SK-N-SH (cell line): ENCODE data around the gene SMS.

Experiments used
- CTCF ChIP-seq: fragments of 200-600 bp; sonication (generic); IDR thresholded peaks from 2 replicates; pipeline ENCODE4 v1.6.1; 2017; ENCODE audit warnings: antibody characterized with exemption, mild to moderate bottlenecking, moderate library complexity
- MXI1 ChIP-seq: IDR thresholded peaks from 2 replicates; pipeline ENCODE4 v1.6.1; 2012; ENCODE audit warnings: mild to moderate bottlenecking, low read depth, low read length, improper control_type of control experiment
- RAD21 ChIP-seq: IDR thresholded peaks from 2 replicates; pipeline ENCODE4 v1.6.1; 2012; ENCODE audit warnings: mild to moderate bottlenecking, low read length
- TEAD4 ChIP-seq: IDR thresholded peaks from 2 replicates; pipeline ENCODE4 v1.4.0; 2012; ENCODE audit warnings: mild to moderate bottlenecking, borderline replicate concordance; ENCODE audit not compliant: insufficient read depth
- TF ChIP-seq, protein P1 (sequence below): IDR thresholded peaks from 2 replicates; pipeline ENCODE4 v1.6.1; 2012; ENCODE audit warnings: mild to moderate bottlenecking, low read depth, low read length, moderate library complexity
- TF ChIP-seq, protein P2 (sequence below): IDR thresholded peaks from 2 replicates; pipeline ENCODE4 v1.4.0; 2012; ENCODE audit warnings: low read depth, borderline replicate concordance

- TF ChIP-seq CTCF (no peak), RAD21 (no peak), MXI1 (no peak), TEAD4 (no peak)
- TF ChIP-seq, protein P1, sequence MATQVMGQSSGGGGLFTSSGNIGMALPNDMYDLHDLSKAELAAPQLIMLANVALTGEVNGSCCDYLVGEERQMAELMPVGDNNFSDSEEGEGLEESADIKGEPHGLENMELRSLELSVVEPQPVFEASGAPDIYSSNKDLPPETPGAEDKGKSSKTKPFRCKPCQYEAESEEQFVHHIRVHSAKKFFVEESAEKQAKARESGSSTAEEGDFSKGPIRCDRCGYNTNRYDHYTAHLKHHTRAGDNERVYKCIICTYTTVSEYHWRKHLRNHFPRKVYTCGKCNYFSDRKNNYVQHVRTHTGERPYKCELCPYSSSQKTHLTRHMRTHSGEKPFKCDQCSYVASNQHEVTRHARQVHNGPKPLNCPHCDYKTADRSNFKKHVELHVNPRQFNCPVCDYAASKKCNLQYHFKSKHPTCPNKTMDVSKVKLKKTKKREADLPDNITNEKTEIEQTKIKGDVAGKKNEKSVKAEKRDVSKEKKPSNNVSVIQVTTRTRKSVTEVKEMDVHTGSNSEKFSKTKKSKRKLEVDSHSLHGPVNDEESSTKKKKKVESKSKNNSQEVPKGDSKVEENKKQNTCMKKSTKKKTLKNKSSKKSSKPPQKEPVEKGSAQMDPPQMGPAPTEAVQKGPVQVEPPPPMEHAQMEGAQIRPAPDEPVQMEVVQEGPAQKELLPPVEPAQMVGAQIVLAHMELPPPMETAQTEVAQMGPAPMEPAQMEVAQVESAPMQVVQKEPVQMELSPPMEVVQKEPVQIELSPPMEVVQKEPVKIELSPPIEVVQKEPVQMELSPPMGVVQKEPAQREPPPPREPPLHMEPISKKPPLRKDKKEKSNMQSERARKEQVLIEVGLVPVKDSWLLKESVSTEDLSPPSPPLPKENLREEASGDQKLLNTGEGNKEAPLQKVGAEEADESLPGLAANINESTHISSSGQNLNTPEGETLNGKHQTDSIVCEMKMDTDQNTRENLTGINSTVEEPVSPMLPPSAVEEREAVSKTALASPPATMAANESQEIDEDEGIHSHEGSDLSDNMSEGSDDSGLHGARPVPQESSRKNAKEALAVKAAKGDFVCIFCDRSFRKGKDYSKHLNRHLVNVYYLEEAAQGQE = no peak
- TF ChIP-seq, protein P2, sequence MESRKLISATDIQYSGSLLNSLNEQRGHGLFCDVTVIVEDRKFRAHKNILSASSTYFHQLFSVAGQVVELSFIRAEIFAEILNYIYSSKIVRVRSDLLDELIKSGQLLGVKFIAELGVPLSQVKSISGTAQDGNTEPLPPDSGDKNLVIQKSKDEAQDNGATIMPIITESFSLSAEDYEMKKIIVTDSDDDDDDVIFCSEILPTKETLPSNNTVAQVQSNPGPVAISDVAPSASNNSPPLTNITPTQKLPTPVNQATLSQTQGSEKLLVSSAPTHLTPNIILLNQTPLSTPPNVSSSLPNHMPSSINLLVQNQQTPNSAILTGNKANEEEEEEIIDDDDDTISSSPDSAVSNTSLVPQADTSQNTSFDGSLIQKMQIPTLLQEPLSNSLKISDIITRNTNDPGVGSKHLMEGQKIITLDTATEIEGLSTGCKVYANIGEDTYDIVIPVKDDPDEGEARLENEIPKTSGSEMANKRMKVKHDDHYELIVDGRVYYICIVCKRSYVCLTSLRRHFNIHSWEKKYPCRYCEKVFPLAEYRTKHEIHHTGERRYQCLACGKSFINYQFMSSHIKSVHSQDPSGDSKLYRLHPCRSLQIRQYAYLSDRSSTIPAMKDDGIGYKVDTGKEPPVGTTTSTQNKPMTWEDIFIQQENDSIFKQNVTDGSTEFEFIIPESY = no peak
Observed at GRCh38 chrX:21958187-21958586, 17.7 kb downstream of the SMS start.
